Measurements from ENCODE around the gene SLC52A1.

SLC52A1 gene

DNA sequence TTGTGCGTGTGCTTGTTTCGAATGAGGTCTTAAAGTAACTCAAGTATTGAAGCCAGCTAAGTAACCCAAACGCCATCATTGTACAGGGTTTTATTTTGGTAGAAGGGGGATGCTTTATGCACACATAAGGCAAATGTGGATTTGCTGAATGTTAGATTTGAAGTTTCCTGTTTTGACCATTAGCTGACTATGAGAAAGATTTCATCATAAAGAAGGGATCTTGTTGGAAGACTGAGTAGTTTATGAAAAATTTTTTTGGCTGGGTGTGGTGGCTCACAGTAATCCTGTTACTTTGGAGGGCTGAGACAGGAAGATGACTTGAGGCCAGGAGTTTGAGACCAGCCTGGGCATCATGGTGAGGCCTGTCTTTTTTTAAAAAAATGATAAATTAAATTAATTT, 33.0 kb upstream of the SLC52A1 start:
- no peak overlapping the region for H3K27ac ChIP-seq
- TF ChIP-seq, protein P1, sequence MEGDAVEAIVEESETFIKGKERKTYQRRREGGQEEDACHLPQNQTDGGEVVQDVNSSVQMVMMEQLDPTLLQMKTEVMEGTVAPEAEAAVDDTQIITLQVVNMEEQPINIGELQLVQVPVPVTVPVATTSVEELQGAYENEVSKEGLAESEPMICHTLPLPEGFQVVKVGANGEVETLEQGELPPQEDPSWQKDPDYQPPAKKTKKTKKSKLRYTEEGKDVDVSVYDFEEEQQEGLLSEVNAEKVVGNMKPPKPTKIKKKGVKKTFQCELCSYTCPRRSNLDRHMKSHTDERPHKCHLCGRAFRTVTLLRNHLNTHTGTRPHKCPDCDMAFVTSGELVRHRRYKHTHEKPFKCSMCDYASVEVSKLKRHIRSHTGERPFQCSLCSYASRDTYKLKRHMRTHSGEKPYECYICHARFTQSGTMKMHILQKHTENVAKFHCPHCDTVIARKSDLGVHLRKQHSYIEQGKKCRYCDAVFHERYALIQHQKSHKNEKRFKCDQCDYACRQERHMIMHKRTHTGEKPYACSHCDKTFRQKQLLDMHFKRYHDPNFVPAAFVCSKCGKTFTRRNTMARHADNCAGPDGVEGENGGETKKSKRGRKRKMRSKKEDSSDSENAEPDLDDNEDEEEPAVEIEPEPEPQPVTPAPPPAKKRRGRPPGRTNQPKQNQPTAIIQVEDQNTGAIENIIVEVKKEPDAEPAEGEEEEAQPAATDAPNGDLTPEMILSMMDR (conservative IDR thresholded peaks at IDR 0.05; ENCODE audit: low read depth): no peak
- POLR2A ChIA-PET (ENCODE audit: low non-redundant PET): no interaction called here
- no peak for DNase-seq (ENCODE audit: low spot score)
- CTCF ChIA-PET: no interaction called here

DNA sequence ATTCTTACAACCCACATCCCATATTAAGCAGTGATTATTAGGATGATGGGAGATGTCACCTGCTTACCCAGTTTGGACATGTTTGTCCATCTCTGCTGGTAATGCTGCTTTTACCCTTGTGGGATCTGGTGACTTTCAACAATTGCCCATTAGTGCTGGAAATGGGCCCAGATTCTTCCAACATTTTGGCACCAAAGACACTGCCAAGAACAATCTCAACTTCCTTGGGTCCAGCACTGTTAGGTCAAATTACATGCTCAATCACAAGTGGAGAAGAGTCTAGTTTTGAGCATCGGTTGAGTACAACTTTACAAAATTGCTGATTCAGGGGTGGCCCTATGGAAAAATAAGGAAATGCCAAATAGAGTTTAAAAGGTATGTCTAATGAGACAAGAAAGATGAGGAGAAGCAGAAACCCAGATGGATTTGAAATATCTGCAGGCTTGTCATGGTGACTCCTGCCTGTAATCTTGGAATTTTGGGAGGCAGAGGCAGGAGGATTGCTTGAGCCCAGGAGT, 30.1 kb upstream of the SLC52A1 start:
- ChIA-PET POLR2A (ENCODE audit: low non-redundant PET) (no interaction called here), CTCF (no interaction called here)
- no peak for DNase-seq (ENCODE audit: low spot score)
- no peak overlapping the region for H3K27ac ChIP-seq
- TF ChIP-seq, protein P1 (conservative IDR thresholded peaks at IDR 0.05; ENCODE audit: low read depth): no peak

DNA sequence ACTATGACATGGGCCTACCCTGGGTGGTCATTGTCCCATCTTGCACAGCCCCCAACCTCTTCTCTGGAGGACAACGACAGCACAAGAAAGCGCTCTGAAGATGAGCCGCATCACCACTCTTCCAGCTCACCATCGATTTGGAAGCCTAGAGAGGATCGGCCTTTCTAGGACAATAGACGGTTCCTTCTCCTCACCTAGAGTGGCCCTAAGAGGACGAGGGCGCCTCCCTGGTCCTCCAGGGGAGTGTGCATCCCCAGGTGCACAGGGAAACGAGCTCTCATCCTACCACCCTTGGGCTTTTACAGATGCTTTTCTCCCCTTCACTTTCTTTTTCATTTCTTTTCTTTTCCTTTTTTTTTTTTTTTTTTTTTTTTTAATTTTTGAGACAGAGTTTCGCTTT, 20.3 kb upstream of the SLC52A1 start:
- TF ChIP-seq, protein P1 (conservative IDR thresholded peaks at IDR 0.05; ENCODE audit: low read depth): no peak
- H3K27ac ChIP-seq: no peak overlapping the region
- POLR2A ChIA-PET (ENCODE audit: low non-redundant PET): no interaction called here
- DNase-seq (ENCODE audit: low spot score): no peak
- CTCF ChIA-PET: interaction anchor here (0.6 kb wide), 1 partner anchor 1210 kb away, joined by 3 read pairs; no protein-coding TSS in a partner anchor

DNA sequence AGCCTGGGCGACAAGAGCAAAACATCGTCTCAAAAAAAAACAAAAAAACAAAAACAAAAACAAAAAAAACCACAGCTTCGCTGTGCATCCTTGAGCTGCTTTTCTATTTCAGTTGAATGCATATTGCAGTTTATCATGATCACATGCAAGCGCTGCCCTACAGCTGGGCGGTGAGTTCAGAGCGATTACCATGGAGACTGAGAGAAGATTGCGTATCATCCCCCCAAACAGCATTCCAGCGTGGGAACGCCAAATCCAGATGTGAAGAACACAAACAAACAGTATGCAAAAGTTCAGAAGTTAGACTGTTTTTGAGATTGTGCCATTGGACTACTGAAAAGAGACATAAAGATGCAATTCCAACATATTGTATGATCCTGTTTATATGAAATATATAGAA, 15.1 kb upstream of the SLC52A1 start:
- DNase-seq (ENCODE audit: low spot score): no peak
- TF ChIP-seq, protein P1 (conservative IDR thresholded peaks at IDR 0.05; ENCODE audit: low read depth): no peak
- ChIA-PET CTCF (interaction anchor here (0.6 to 1.0 kb wide), 2 partner anchors 12 to 1423 kb away, joined by 3 to 4 read pairs; no protein-coding TSS in a partner anchor), POLR2A (ENCODE audit: low non-redundant PET) (no interaction called here)
- no peak overlapping the region for H3K27ac ChIP-seq

DNA sequence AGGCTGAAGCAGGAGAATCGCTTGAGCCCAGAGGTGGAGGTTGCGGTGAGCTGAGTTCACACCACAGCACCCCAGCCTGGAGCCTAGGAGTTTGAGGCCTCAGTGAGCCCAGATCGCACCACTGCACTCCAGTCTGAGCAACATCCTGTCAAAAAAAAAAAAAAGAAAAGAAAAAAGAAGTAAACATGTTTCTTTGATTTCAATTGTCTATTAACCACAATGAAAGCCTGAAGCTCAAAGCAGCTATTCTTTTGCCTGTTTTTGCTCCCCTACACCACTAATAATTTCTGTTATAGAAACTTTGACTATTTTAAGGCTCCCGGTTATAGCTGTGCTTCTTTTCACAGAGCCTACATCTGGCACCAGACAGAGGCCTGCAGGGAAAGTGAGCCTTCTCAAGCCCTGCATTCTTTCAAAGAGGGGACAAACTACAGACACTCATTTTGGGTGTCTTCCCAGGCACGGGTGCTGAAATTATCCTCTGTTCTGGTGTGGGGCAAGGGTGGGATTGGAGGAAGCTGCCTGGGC, 14.2 kb upstream of the SLC52A1 start:
- DNase-seq (ENCODE audit: low spot score): no peak
- ChIA-PET POLR2A (ENCODE audit: low non-redundant PET) (no interaction called here), CTCF (no interaction called here)
- TF ChIP-seq, protein P1 (conservative IDR thresholded peaks at IDR 0.05; ENCODE audit: low read depth): no peak
- no peak overlapping the region for H3K27ac ChIP-seq

DNA sequence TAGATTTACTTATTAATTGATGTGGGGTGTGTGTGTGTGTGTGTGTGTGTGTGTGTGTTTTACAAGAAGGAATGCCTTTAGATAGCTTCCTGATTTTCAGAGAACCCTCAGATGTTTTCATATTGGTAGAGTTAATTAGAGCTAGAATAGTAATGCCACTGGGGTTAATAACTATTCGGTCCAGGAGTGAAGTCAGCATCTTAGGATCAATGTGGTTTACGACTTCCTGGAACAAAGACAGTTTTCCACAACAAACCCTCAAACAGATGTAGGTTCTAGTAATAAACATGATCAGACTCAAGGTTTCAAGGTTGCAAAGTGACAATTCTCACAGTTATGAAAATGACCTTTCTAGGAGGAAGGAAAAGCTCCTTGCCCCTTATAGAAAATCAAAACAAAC, 12.2 kb upstream of the SLC52A1 start:
- DNase-seq (ENCODE audit: low spot score): no peak
- H3K27ac ChIP-seq: no peak overlapping the region
- TF ChIP-seq, protein P1 (conservative IDR thresholded peaks at IDR 0.05; ENCODE audit: low read depth): no peak
- ChIA-PET CTCF (no interaction called here), POLR2A (ENCODE audit: low non-redundant PET) (no interaction called here)
